GM04504 (cell line): ENCODE data around the gene FRMPD3.

Experiments used
- DNase-seq: peaks from one replicate; pipeline ENCODE4 v3.0.0-alpha.2; 2012; ENCODE audit warnings: low read depth

Gene FRMPD3

DNA sequence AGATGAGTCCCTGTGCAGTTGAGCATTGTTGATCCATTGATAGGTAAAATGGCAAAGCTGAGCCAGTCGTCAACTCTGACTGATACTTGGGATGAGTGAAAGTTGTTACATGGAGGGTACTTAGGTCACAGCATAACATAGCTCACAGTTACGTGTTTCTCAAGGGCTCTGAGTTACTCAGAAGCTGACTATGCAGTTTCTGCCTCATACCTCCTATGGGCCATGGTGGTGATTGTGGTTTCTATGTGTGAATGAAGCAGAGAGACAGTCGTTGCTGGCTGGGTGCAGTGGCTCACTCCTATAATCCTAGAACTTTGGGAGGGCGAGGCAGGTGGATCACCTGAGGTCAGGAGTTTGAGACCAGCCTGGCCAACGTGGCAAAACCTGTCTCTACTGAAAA is 30.8 kb downstream of the FRMPD3 start:
- DNase-seq, result no peak

DNA sequence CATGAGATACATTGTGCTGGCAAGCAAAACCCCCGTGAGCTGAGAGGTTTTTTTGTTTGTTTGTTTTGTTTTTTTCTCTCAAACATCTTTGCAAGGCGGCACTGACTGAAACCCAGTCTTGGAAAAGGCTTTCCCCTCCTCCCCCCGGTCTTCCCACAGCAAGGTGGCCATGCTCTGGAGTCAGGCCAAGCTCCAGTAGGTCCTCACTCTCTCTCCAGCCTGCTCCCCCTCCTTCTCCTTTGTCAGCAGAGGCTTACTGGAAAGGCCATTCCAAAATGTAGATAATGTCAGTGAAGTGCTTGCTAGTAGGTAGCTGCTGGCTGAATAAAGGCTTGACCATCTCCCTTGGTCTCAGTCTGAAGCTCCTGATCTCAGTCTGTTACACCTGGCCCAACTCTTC is 32.6 kb downstream of the FRMPD3 start:
- DNase-seq, result no peak

DNA sequence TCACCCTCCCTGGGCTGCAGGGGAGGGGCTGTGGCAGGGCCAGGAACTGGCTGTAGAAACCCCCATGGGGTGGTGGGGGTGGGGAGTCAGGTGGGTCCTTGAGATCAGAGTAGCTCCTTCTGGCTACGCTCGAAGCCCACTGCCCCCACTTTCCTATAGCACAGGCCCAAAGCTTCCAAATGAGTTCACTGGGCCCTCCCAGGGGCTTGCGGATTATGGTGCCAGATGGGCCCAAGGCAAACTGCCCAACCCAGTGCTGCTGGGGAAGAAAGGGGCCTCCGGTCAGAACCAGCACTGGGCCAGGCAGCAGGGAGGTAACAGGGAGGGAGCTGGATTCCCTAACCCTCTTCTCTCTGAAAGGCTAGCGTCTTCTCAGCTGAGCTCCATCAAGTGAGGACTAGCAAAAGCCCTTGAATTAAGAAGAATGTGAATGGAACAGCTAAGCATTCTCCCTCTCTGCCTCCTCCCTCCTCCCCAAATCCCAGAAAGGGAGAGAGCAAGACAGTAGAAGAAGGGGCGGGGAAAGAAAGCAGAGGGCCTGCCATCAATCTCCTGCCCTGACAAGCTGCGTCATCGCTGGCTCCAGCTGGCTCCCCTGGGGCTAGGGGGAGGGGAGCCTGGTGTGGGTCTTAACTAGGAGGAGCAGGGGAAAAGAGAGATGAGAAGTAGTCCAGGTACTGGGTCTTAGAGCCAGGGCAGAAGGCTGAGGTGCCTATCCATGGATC is 34.7 kb downstream of the FRMPD3 start:
- no peak for DNase-seq

DNA sequence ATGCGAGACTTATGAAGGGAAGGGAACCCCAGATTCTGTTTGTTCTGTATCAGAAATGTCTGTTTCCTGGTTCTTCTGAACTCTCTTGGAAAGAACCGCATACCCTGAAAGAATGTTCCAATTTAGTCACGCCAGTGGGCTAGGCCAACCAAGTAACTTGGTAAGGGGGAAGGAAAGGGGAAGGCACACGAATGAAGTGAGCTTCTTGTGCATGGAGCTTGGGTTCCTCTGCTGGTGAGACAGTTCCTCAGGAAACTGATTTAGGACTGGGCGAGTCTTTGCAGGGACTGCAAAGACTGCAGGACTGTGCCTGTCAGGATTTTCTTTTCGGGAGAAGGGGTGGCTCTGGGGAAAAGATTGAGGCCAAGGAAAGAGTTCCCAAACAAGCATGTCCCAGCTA is 35.6 kb downstream of the FRMPD3 start:
- no peak for DNase-seq

DNA sequence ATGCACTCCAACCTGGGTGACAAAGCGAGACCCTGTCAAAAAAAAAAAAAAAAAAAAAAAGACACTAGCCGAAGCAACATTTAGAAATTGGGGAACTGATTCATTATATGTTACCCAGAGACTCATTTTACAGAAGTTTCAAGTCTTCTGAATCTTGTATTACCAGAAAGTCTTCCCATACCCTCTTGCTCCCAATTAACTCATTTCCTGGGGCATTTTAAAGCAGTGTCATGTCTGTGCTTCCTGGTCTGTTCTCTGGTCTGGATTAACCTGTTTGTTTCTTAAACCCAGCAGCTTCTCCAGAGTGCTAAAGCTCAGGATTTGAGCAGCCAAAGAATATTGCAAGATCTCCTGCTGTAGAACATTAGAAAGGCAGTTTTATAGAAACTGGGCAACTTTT is 43.7 kb downstream of the FRMPD3 start:
- no peak for DNase-seq

DNA sequence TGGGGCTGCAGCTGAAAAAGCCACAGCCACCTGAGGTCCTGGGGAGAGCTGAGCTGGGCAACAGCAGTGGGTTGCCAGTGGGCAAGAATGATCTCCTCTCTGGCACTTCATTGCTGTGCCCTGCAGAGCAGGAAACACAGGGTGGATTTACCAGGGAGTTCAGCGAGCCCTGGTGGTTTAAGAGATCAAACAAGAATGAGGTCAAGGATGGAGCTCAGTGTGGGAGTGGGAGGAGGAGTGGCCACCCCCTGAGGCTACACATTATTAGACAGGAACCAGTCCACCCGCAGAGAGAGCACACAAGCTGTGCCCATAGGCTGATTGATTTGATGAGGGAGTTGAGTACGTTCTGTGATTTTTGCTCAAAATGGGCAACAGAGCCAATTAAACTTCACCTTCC is 47.3 kb downstream of the FRMPD3 start:
- no peak for DNase-seq
